GM21723 (cell line): ENCODE measurements around the gene CFAP61.

ENCODE experiments used
- ATAC-seq: cut with Tn5 transposase; IDR thresholded peaks from one replicate; pipeline ENCODE4 v1.9.1; 2021; ENCODE audit warnings: mild to moderate bottlenecking, moderate library complexity; ENCODE audit not compliant: unreplicated experiment

CFAP61 gene

GRCh38 chr20:20267685-20268370, 215.5 kb downstream of the CFAP61 start:
- ATAC-seq = no peak

GRCh38 chr20:20271271-20271670, 218.9 kb downstream of the CFAP61 start:
- ATAC-seq = no peak

GRCh38 chr20:20272686-20273085, 220.4 kb downstream of the CFAP61 start:
- ATAC-seq = no peak

GRCh38 chr20:20273286-20273685, 221.0 kb downstream of the CFAP61 start:
- no peak for ATAC-seq

GRCh38 chr20:20274821-20275220, 222.5 kb downstream of the CFAP61 start:
- no peak for ATAC-seq

- ATAC-seq = no peak
Measured at GRCh38 chr20:20275636-20276035, 223.3 kb downstream of the CFAP61 start.

- ATAC-seq = no peak
Measured at GRCh38 chr20:20276811-20277530, 224.6 kb downstream of the CFAP61 start.

- ATAC-seq = no peak
Measured at GRCh38 chr20:20277894-20278335, 225.6 kb downstream of the CFAP61 start.

GRCh38 chr20:20286061-20286460, 233.7 kb downstream of the CFAP61 start:
- no peak for ATAC-seq

- ATAC-seq = no peak
Measured at GRCh38 chr20:20289331-20289730, 237.0 kb downstream of the CFAP61 start.

GRCh38 chr20:20292472-20292871, 240.1 kb downstream of the CFAP61 start:
- no peak for ATAC-seq

- ATAC-seq = no peak
Measured at GRCh38 chr20:20293141-20293540, 240.8 kb downstream of the CFAP61 start.

GRCh38 chr20:20293691-20294385, 241.5 kb downstream of the CFAP61 start:
- no peak for ATAC-seq

- ATAC-seq = no peak
Measured at GRCh38 chr20:20295621-20296498, 243.5 kb downstream of the CFAP61 start.

GRCh38 chr20:20297181-20297580, 244.8 kb downstream of the CFAP61 start:
- no peak for ATAC-seq

GRCh38 chr20:20297752-20298151, 245.4 kb downstream of the CFAP61 start:
- ATAC-seq = no peak

GRCh38 chr20:20299904-20300303, 247.6 kb downstream of the CFAP61 start:
- ATAC-seq = no peak

GRCh38 chr20:20303320-20303719, 251.0 kb downstream of the CFAP61 start:
- ATAC-seq = no peak

GRCh38 chr20:20303742-20304141, 251.4 kb downstream of the CFAP61 start:
- no peak for ATAC-seq

- no peak for ATAC-seq
Measured at GRCh38 chr20:20304942-20305341, 252.6 kb downstream of the CFAP61 start.

- no peak for ATAC-seq
Measured at GRCh38 chr20:20312562-20312961, 260.2 kb downstream of the CFAP61 start.
